ENCODE results near the gene TPX2. TPM values are rescaled to one million over a fixed set of nuclear protein-coding genes. Genes with fewer than 3 reads are reported as not detected.

The TPX2 gene
- total RNA-seq (2012; rRNA removed) = 45.4 and 60.7 TPM in 2 replicates

- Histone ChIP-seq H3K4me3 (ENCODE audit: low read length) (peak within 1 kb of the TSS; percentile 97), H3K9me3 (replicated peaks; ENCODE audit: low read length) (no peaks in the 10 kb centered on the region), H3K27me3 (ENCODE audit: control insufficient read depth, insufficient read depth, low read length) (no peaks in the 10 kb centered on the region), H3K9ac (ENCODE audit: low read depth, low read length) (peak within 1 kb of the TSS; percentile 88), H3K4me1 (ENCODE audit: control insufficient read depth, insufficient read depth, low read length) (peaks cover 19% of the 10 kb centered on the region), H3K36me3 (ENCODE audit: insufficient read depth, low read length) (no peaks in the 10 kb centered on the region), H3K4me2 (ENCODE audit: low read length) (peak within 1 kb of the TSS; percentile 93)
These were observed at the start of gene TPX2 for GRCh38 chr20:31738729-31739549. TSS of gene TPX2 (plus strand) at chr20:31739290. CDS start at chr20:31757477, 18,187 bp downstream.

DNA sequence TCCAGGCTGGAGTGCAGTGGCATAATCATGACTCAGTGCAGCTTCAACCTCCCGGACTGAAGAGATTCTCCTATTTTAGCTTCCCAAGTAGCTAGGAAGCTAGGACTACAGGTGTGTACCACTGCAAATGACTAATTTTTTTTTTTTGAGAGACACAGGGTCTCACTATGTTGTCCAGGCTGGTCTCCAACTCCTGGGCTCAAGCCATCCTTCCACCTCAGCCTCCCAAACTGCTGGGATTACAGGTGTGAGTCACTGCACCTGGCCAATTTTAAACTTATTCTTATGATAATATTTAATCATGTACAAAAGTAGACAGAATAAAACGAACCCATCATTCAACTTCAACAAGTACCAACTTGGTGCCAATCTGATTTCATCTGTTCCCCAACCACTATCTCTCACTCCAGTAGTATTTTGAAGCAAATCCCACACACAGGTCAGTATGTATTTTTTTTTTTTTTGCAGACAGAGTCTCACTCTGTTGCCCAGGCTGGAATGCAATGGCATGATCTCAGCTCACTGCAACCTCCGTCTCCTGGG lies 48.9 kb upstream of the TPX2 start:
- Histone ChIP-seq H3K4me3 (ENCODE audit: low read length) (no peak overlapping the region), H3K9ac (ENCODE audit: low read depth, low read length) (no peak overlapping the region), H3K4me1 (ENCODE audit: control insufficient read depth, insufficient read depth, low read length) (peaks cover 44% of the 10 kb centered on the region), H3K36me3 (ENCODE audit: insufficient read depth, low read length) (peaks cover 55% of the 10 kb centered on the region), H3K4me2 (ENCODE audit: low read length) (no peak overlapping the region), H3K27me3 (ENCODE audit: control insufficient read depth, insufficient read depth, low read length) (no peaks in the 10 kb centered on the region), H3K9me3 (replicated peaks; ENCODE audit: low read length) (no peaks in the 10 kb centered on the region)

GRCh38 chr20:31691646-31692275 lies 47.3 kb upstream of the TPX2 start:
- Histone ChIP-seq H3K27me3 (ENCODE audit: control insufficient read depth, insufficient read depth, low read length) (no peaks in the 10 kb centered on the region), H3K36me3 (ENCODE audit: insufficient read depth, low read length) (peaks cover 46% of the 10 kb centered on the region), H3K9ac (ENCODE audit: low read depth, low read length) (peak overlapping the region; percentile 41), H3K4me2 (ENCODE audit: low read length) (peak overlapping the region; percentile 10), H3K4me3 (ENCODE audit: low read length) (no peak overlapping the region), H3K4me1 (ENCODE audit: control insufficient read depth, insufficient read depth, low read length) (peaks cover 52% of the 10 kb centered on the region), H3K9me3 (replicated peaks; ENCODE audit: low read length) (no peaks in the 10 kb centered on the region)

DNA sequence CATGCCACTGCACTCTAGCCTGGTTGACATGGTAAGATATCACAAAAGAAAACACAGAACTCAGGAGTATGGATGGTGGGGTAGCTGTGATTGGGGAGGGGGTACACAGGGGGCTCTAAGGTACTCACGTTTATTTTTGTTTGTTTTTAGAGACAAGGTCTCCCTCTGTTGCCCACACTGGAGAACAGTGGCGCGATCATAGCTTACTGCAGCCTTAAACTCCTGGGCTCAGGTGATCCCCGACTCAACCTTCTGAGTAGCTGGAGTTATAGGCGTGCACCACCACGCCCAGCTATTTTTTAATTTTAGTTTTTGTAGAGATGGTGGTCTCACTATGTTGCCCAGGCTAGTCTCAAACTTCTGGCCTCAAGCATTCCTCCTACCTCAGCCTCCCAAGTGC lies 45.7 kb upstream of the TPX2 start:
- H3K4me1 ChIP-seq (ENCODE audit: control insufficient read depth, insufficient read depth, low read length) = peaks cover 64% of the 10 kb centered on the region
- no peaks in the 10 kb centered on the region for H3K9me3 ChIP-seq (replicated peaks; ENCODE audit: low read length)
- no peak overlapping the region for H3K4me3 ChIP-seq (ENCODE audit: low read length)
- H3K9ac ChIP-seq (ENCODE audit: low read depth, low read length) = no peak overlapping the region
- no peak overlapping the region for H3K4me2 ChIP-seq (ENCODE audit: low read length)
- H3K27me3 ChIP-seq (ENCODE audit: control insufficient read depth, insufficient read depth, low read length) = no peaks in the 10 kb centered on the region
- H3K36me3 ChIP-seq (ENCODE audit: insufficient read depth, low read length) = peaks cover 44% of the 10 kb centered on the region

GRCh38 chr20:31693987-31694661 lies 45.0 kb upstream of the TPX2 start:
- no peaks in the 10 kb centered on the region for H3K27me3 ChIP-seq (ENCODE audit: control insufficient read depth, insufficient read depth, low read length)
- H3K4me3 ChIP-seq (ENCODE audit: low read length) = no peak overlapping the region
- no peaks in the 10 kb centered on the region for H3K9me3 ChIP-seq (replicated peaks; ENCODE audit: low read length)
- no peak overlapping the region for H3K4me2 ChIP-seq (ENCODE audit: low read length)
- no peak overlapping the region for H3K9ac ChIP-seq (ENCODE audit: low read depth, low read length)
- peaks cover 50% of the 10 kb centered on the region for H3K36me3 ChIP-seq (ENCODE audit: insufficient read depth, low read length)
- H3K4me1 ChIP-seq (ENCODE audit: control insufficient read depth, insufficient read depth, low read length) = peaks cover 72% of the 10 kb centered on the region

- peak overlapping the region; percentile 62 for H3K9ac ChIP-seq (ENCODE audit: low read depth, low read length)
- H3K4me3 ChIP-seq (ENCODE audit: low read length) = no peak overlapping the region
- H3K4me2 ChIP-seq (ENCODE audit: low read length) = no peak overlapping the region
- no peaks in the 10 kb centered on the region for H3K27me3 ChIP-seq (ENCODE audit: control insufficient read depth, insufficient read depth, low read length)
- peaks cover 79% of the 10 kb centered on the region for H3K4me1 ChIP-seq (ENCODE audit: control insufficient read depth, insufficient read depth, low read length)
- no peaks in the 10 kb centered on the region for H3K9me3 ChIP-seq (replicated peaks; ENCODE audit: low read length)
- peaks cover 55% of the 10 kb centered on the region for H3K36me3 ChIP-seq (ENCODE audit: insufficient read depth, low read length)
These were observed 44.1 kb upstream of the TPX2 start for GRCh38 chr20:31694842-31695593.

- Histone ChIP-seq H3K36me3 (ENCODE audit: insufficient read depth, low read length) (peaks cover 57% of the 10 kb centered on the region), H3K9ac (ENCODE audit: low read depth, low read length) (peak overlapping the region; percentile 62), H3K27me3 (ENCODE audit: control insufficient read depth, insufficient read depth, low read length) (no peaks in the 10 kb centered on the region), H3K4me3 (ENCODE audit: low read length) (peak overlapping the region; percentile 4), H3K9me3 (replicated peaks; ENCODE audit: low read length) (no peaks in the 10 kb centered on the region), H3K4me1 (ENCODE audit: control insufficient read depth, insufficient read depth, low read length) (peaks cover 80% of the 10 kb centered on the region), H3K4me2 (ENCODE audit: low read length) (peak overlapping the region; percentile 42)
These were observed 43.0 kb upstream of the TPX2 start for GRCh38 chr20:31695849-31696804.

DNA sequence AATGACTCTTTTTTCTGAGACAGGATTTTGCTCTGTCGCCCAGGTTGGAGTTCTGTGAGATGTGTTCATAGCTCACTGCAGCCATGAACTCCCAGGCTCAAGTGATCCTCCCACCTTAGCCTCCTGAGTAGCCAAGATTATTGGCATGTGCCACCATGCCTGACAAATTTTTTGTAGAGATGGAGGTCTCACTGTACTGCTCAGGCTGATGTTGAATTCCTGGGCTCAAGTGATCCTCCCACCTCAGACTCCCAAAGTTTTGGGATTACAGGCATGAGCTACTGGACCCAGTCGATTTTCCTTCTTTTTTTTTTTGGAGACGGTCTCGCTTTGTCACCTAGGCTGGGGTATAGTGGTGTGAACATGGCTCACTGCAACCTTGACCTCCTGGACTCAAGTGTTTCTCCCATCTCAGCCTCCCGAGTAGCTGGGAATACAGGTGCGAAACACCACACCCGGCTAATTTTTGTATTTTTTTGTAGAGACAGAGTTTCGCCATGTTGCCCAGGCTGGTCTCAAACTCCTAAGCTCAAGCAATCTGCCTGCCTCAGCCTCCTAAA lies 40.8 kb upstream of the TPX2 start:
- peaks cover 72% of the 10 kb centered on the region for H3K4me1 ChIP-seq (ENCODE audit: control insufficient read depth, insufficient read depth, low read length)
- no peak overlapping the region for H3K4me3 ChIP-seq (ENCODE audit: low read length)
- peaks cover 58% of the 10 kb centered on the region for H3K36me3 ChIP-seq (ENCODE audit: insufficient read depth, low read length)
- H3K9me3 ChIP-seq (replicated peaks; ENCODE audit: low read length) = no peaks in the 10 kb centered on the region
- H3K4me2 ChIP-seq (ENCODE audit: low read length) = no peak overlapping the region
- H3K27me3 ChIP-seq (ENCODE audit: control insufficient read depth, insufficient read depth, low read length) = no peaks in the 10 kb centered on the region
- H3K9ac ChIP-seq (ENCODE audit: low read depth, low read length) = peak overlapping the region; percentile 40

GRCh38 chr20:31698803-31699718 lies 40.0 kb upstream of the TPX2 start:
- no peaks in the 10 kb centered on the region for H3K27me3 ChIP-seq (ENCODE audit: control insufficient read depth, insufficient read depth, low read length)
- H3K4me1 ChIP-seq (ENCODE audit: control insufficient read depth, insufficient read depth, low read length) = peaks cover 65% of the 10 kb centered on the region
- H3K4me2 ChIP-seq (ENCODE audit: low read length) = peak overlapping the region; percentile 48
- H3K9ac ChIP-seq (ENCODE audit: low read depth, low read length) = peak overlapping the region; percentile 64
- peaks cover 51% of the 10 kb centered on the region for H3K36me3 ChIP-seq (ENCODE audit: insufficient read depth, low read length)
- no peaks in the 10 kb centered on the region for H3K9me3 ChIP-seq (replicated peaks; ENCODE audit: low read length)
- H3K4me3 ChIP-seq (ENCODE audit: low read length) = no peak overlapping the region
